ENCODE data around the gene ZNF136. TPM values are rescaled to one million over a fixed set of nuclear protein-coding genes. Genes with fewer than 3 reads are reported as not detected.

ZNF136 gene
- total RNA-seq, result 4.5 and 5.9 TPM in 2 replicates

DNA sequence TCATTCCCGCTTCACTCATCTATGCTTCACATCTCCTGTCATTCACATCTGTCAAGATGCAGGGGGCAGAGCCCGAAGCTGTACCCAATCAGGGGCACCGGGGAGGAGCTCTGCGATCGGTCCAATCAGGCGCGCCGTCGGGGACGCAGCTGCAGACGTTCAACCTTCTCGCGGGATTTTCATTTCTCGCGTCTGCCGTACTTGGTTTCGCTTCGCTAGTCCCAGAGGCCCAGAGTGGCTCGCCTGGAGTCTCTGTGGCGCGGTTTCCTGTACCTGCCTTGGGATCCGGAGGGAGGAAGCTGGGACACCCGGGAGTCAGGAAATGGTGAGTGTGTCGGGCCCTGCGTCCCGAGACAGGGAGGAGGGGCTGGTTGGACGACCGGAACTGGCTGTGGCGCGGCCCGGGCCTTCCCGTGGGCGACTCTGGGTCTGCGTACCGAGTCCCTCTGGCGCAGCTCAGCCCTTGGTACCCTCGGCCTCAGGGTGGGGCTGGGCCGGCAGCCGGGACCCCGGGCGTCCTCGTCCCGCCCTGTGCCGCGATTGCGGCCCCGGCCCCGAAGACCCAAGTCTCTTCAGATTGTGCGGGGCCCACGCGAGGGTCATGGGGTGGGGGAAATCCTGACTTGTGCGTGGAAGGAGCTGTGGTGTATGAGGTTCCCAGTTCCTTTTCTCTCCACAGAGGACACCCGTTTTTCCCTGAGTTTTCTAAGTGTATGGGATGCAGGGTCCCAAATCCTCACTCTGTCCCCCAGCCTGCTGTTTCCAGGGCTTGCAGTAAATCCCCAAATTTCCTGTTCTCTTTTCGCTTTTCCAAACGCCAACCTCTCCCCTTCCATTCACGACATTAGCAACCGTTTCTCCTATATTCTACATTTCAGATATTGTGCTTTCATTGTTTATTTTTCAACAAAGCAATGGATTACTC is at the start of gene ZNF136:
ZNF136 (plus strand) TSS at position 215 of the 925 bp plus-strand sequence; CDS start at position 323, 108 bp downstream.
- TF ChIP-seq, protein P1, sequence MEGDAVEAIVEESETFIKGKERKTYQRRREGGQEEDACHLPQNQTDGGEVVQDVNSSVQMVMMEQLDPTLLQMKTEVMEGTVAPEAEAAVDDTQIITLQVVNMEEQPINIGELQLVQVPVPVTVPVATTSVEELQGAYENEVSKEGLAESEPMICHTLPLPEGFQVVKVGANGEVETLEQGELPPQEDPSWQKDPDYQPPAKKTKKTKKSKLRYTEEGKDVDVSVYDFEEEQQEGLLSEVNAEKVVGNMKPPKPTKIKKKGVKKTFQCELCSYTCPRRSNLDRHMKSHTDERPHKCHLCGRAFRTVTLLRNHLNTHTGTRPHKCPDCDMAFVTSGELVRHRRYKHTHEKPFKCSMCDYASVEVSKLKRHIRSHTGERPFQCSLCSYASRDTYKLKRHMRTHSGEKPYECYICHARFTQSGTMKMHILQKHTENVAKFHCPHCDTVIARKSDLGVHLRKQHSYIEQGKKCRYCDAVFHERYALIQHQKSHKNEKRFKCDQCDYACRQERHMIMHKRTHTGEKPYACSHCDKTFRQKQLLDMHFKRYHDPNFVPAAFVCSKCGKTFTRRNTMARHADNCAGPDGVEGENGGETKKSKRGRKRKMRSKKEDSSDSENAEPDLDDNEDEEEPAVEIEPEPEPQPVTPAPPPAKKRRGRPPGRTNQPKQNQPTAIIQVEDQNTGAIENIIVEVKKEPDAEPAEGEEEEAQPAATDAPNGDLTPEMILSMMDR (IDR thresholded peaks at IDR 0.05; ENCODE audit: insufficient read depth, low read length, severe bottlenecking), result no peak
- peak; percentile 95 for DNase-seq (ENCODE audit: low read depth)
- Histone ChIP-seq H3K36me3 (ENCODE audit: control insufficient read depth, insufficient read depth, low read length) (no peaks in the 10 kb centered on the region), H3K27me3 (ENCODE audit: control insufficient read depth, insufficient read depth, low read length) (no peaks in the 10 kb centered on the region), H3K4me3 (ENCODE audit: low read depth, low read length) (peak within 1 kb of the TSS; percentile 66)
- FAIRE-seq, result no peak

- FAIRE-seq (no peak), DNase-seq (ENCODE audit: low read depth) (no peak)
- TF ChIP-seq, protein P1 (IDR thresholded peaks at IDR 0.05; ENCODE audit: insufficient read depth, low read length, severe bottlenecking), result no peak
- H3K27me3 ChIP-seq (ENCODE audit: control insufficient read depth, insufficient read depth, low read length), result no peaks in the 10 kb centered on the region
- H3K36me3 ChIP-seq (ENCODE audit: control insufficient read depth, insufficient read depth, low read length), result no peaks in the 10 kb centered on the region
- no peak overlapping the region for H3K4me3 ChIP-seq (ENCODE audit: low read depth, low read length)
Measured at GRCh38 chr19:12113121-12113520, 49.8 kb upstream of the ZNF136 start.

DNA sequence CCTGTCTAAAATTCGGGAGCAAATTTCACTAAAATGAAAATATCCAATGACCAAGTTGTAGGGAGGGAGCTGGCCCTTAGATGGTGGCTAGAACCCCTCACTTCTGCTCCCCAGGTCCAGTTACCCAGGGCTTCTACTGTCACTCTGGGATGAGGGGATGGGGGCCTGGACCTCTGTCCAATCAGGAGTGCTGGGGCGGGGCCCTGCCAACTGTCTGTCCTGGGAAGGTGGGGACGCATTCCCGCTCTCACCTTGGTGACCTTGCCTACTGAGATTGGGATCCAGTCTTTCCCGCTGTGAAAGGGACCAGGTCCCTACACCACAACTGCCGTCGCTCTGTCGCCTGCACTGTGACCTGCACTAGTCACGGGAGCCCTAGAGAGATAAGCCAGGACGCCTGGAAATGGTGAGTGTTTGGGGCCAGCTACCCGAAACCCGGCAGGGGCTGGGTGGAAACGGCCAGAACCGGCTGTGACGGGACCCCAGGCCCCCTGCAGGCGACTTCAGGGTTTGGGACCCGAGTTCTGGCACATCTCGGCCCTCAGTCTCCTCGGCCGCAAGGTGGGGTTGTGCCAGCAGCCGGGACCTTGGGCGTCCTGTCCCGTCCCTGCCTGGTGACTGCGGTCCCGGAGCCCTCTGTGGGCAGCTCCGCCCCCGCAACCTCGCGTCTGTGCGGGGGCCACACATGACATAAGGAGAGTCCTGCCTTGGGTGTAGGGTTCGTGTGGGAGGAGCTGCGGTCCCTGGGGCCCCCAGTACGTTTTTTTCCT is 45.5 kb upstream of the ZNF136 start:
- no peak for DNase-seq (ENCODE audit: low read depth)
- H3K27me3 ChIP-seq (ENCODE audit: control insufficient read depth, insufficient read depth, low read length), result no peaks in the 10 kb centered on the region
- H3K4me3 ChIP-seq (ENCODE audit: low read depth, low read length), result no peak overlapping the region
- FAIRE-seq, result no peak
- TF ChIP-seq, protein P1 (IDR thresholded peaks at IDR 0.05; ENCODE audit: insufficient read depth, low read length, severe bottlenecking), result no peak
- no peaks in the 10 kb centered on the region for H3K36me3 ChIP-seq (ENCODE audit: control insufficient read depth, insufficient read depth, low read length)

DNA sequence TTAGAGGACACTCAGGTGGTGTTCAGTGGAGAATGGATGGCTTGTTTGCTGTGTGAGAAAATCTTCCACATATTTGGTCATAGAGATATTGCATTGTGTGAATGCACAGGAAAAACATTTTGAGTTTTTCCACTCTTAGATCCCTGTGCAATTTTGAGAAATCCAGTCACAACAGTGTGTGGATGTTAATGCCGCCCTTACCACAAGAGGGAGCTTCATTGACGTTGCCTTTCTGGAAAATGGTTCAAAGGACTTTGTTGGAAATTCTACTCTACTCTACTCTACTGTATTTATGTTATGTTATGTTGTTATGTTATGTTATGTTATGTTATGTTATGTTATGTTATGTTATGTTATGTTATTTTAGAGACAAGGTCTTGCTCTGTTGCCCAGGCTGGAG is 36.2 kb upstream of the ZNF136 start:
- Histone ChIP-seq H3K27me3 (ENCODE audit: control insufficient read depth, insufficient read depth, low read length) (no peaks in the 10 kb centered on the region), H3K36me3 (ENCODE audit: control insufficient read depth, insufficient read depth, low read length) (no peaks in the 10 kb centered on the region), H3K4me3 (ENCODE audit: low read depth, low read length) (no peak overlapping the region)
- peak; percentile 6 for DNase-seq (ENCODE audit: low read depth)
- no peak for FAIRE-seq
- TF ChIP-seq, protein P1 (IDR thresholded peaks at IDR 0.05; ENCODE audit: insufficient read depth, low read length, severe bottlenecking), result peak; percentile 50

DNA sequence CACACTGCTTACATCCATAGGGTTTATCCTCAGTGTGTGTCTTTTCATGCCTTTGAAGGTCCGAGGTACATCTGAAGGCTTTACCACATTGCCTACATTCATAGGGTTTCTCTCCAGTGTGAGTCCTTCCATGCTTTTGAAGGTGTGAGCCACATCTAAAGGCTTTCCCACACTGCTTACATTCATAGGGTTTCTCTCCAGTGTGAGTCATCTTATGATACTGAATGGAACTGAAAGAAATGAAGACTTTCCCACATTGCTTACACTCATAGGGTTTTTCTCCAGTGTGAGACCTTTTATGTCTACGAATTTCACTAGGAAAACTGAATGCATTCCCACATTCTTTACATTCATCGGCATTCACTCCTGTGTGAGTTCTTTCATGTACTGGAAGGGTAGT is 29.8 kb upstream of the ZNF136 start:
- H3K4me3 ChIP-seq (ENCODE audit: low read depth, low read length), result no peak overlapping the region
- DNase-seq (ENCODE audit: low read depth) (no peak), FAIRE-seq (no peak)
- TF ChIP-seq, protein P1 (IDR thresholded peaks at IDR 0.05; ENCODE audit: insufficient read depth, low read length, severe bottlenecking), result no peak
- H3K27me3 ChIP-seq (ENCODE audit: control insufficient read depth, insufficient read depth, low read length), result no peaks in the 10 kb centered on the region
- H3K36me3 ChIP-seq (ENCODE audit: control insufficient read depth, insufficient read depth, low read length), result peaks cover 6% of the 10 kb centered on the region
